Neural progenitor cell (in vitro differentiated cells): ENCODE data around the gene NUCB2.

Experiments used
- CTCF ChIP-seq: fragments of 200-600 bp; sonication (generic); IDR thresholded peaks from 2 replicates; pipeline ENCODE4 v1.5.1; 2017; ENCODE audit warnings: antibody characterized with exemption, mild to moderate bottlenecking
- EZH2 ChIP-seq: fragments of 200-600 bp; sonication (generic); IDR thresholded peaks from 2 replicates; pipeline ENCODE4 v1.6.1; 2017; ENCODE audit warnings: antibody characterized with exemption, mild to moderate bottlenecking, moderate library complexity

GRCh38 chr11:17272801-17273200 lies 3.7 kb upstream of the NUCB2 start:
- no peak for TF ChIP-seq EZH2
- no peak for TF ChIP-seq CTCF
